ENCODE results near the gene NSUN6.

The NSUN6 gene

DNA sequence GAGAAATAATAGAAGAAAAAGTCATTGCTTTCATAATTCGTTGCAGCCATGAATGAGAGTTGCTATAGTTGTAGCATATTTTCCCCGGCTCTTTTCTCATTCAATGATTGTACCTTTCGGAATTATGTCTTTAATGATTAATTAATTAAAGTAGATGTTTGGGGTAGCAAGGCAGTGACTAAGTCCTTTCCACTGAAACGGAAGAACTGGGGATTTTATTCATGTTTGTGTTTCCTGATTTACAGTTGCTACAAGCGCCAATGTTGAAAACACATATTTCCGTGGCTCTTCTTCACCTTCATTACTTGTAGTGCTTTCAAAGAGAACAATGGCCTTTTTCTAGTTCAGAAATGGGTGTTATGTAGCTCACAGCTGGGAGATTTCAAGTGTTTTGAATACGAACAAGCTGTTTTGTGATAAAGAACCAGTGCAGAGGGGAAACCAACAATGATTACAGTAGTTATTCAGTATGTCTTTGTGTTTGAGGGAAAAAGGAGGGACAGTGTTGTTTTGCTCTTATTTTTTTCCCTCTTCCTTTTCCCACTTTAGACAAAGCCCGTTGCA, 153.5 kb downstream of the NSUN6 start:
- DNase-seq, result no peak

All from fibroblast of skin of right quadriceps (primary cell).